Endothelial cell of umbilical vein (primary cell): ENCODE data around the gene TMEM108. TPM values are rescaled to one million over a fixed set of nuclear protein-coding genes. Genes with fewer than 3 reads are reported as not detected.

ENCODE experiments used
- BruUV-seq: library from RNA; stranded (reverse); fragments of 400-500 nt; replicated peaks from 2 replicates; lab custom pipeline; 2021; lab: Mats Ljungman, UMichigan
- CTCF ChIA-PET: fragments of 300-600, 350-600 bp; sonication (Branson Sonifier 250); formaldehyde crosslinking; loops from one replicate; lab custom pipeline; 2021; ENCODE audit warnings: antibody characterized with exemption, inconsistent platforms; lab: Charles Lee
- POLR2A ChIA-PET: fragments of 300-600, 350-600 bp; sonication (Branson Sonifier 250); formaldehyde crosslinking; loops from one replicate; lab custom pipeline; 2021; ENCODE audit warnings: antibody characterized with exemption, inconsistent platforms; lab: Charles Lee
- DNase-seq: peaks from one replicate; pipeline ENCODE4 v3.0.0-alpha.2; 2011; ENCODE audit warnings: low read depth, low spot score
- FAIRE-seq: peaks from 2 replicates; lab custom pipeline; 2011; peaks lifted over from hg19 to GRCh38; lab: Jason Lieb, UNC
- H2AFZ ChIP-seq: 2 replicates; pipeline ENCODE4 v1.6.0; 2012; ENCODE audit warnings: low read depth, low read length, control low read depth, inconsistent platforms
- H3K27ac ChIP-seq: 2 replicates; pipeline ENCODE4 v1.5.1; 2011; ENCODE audit warnings: low read depth, mild to moderate bottlenecking, control low read depth, low read length, moderate library complexity; ENCODE audit not compliant: insufficient read depth
- H3K27me3 ChIP-seq, 2 experiments: 2 replicates each; pipeline versions ENCODE4 v1.6.0 to v1.6.1; 2011; ENCODE audit warnings: low read length in 2 of 2, mixed read lengths in 1 of 2; ENCODE audit not compliant: control insufficient read depth in 2 of 2, insufficient read depth in 2 of 2
- H3K36me3 ChIP-seq, 2 experiments: 2 replicates in 1 of 2; 3 replicates in 1 of 2; pipeline ENCODE4 v1.5.1; 2011; ENCODE audit warnings: low read length in 2 of 2, mild to moderate bottlenecking in 1 of 2, moderate library complexity in 1 of 2; ENCODE audit not compliant: control insufficient read depth in 2 of 2, insufficient read depth in 2 of 2; ENCODE audit errors: extremely low read depth in 1 of 2
- H3K4me1 ChIP-seq: 3 replicates; pipeline ENCODE4 v1.5.1; 2011; ENCODE audit warnings: mild to moderate bottlenecking, low read length; ENCODE audit not compliant: control insufficient read depth, insufficient read depth; ENCODE audit errors: extremely low read depth
- H3K4me2 ChIP-seq: 2 replicates; pipeline ENCODE4 v1.6.1; 2011; ENCODE audit warnings: low read length, control low read depth, mixed read lengths; ENCODE audit not compliant: insufficient read depth
- H3K4me3 ChIP-seq, 3 experiments: fragments of 200-600 bp in 1 of 3; sonication (generic), shearing (Covaris generic) in 1 of 3; replicated peaks in 1 of 3; 2 replicates each; pipeline ENCODE4 v1.5.1; 2011 to 2016; ENCODE audit warnings: control low read depth in 3 of 3, low read length in 3 of 3, mild to moderate bottlenecking in 2 of 3, inconsistent platforms in 1 of 3, low read depth in 1 of 3, moderate library complexity in 1 of 3; ENCODE audit not compliant: insufficient read depth in 1 of 3
- H3K79me2 ChIP-seq: 2 replicates; pipeline ENCODE4 v1.6.0; 2012; ENCODE audit warnings: low read length, inconsistent platforms; ENCODE audit not compliant: control insufficient read depth, insufficient read depth
- H3K9ac ChIP-seq: replicated peaks from 2 replicates; pipeline ENCODE3; 2011; ENCODE audit warnings: low read length, control low read depth; ENCODE audit not compliant: insufficient read depth; ENCODE audit errors: extremely low read depth
- H3K9me1 ChIP-seq: replicated peaks from 3 replicates; pipeline ENCODE4 v1.6.0; 2011; ENCODE audit warnings: mild to moderate bottlenecking, low read length; ENCODE audit not compliant: control insufficient read depth, insufficient read depth; ENCODE audit errors: extremely low read depth
- H3K9me3 ChIP-seq: replicated peaks from 2 replicates; pipeline ENCODE4 v1.5.1; 2012; ENCODE audit warnings: low read length, inconsistent platforms; ENCODE audit not compliant: control insufficient read depth, insufficient read depth
- H4K20me1 ChIP-seq: replicated peaks from 2 replicates; pipeline ENCODE3; 2011; ENCODE audit warnings: mild to moderate bottlenecking, low read length; ENCODE audit not compliant: control insufficient read depth, insufficient read depth; ENCODE audit errors: extremely low read depth
- CTCF ChIP-seq, 2 donors: IDR thresholded peaks; 1 replicate in 1 of 2; 2 replicates in 1 of 2; pipeline ENCODE4 v1.5.1; 2011; ENCODE audit warnings: low read length in 2 of 2, mild to moderate bottlenecking in 2 of 2, moderate library complexity in 2 of 2, control low read depth in 1 of 2, inconsistent platforms in 1 of 2, low read depth in 1 of 2; ENCODE audit not compliant: insufficient read depth in 1 of 2; ENCODE audit errors: extremely low read depth in 1 of 2
- EZH2 ChIP-seq: IDR thresholded peaks from 2 replicates; pipeline ENCODE4 v1.6.1; 2012; ENCODE audit warnings: borderline replicate concordance, low read depth, mild to moderate bottlenecking, moderate library complexity, low read length, inconsistent platforms; ENCODE audit not compliant: severe bottlenecking
- FOS ChIP-seq: IDR thresholded peaks from 2 replicates; pipeline ENCODE4 v1.6.1; 2011; ENCODE audit warnings: mild to moderate bottlenecking, low read length, moderate library complexity, borderline replicate concordance; ENCODE audit not compliant: insufficient read depth
- GATA2 ChIP-seq: IDR thresholded peaks from 2 replicates; pipeline ENCODE4 v1.7.0; 2011; ENCODE audit warnings: low read depth, mild to moderate bottlenecking, moderate library complexity, mixed read lengths, low read length; ENCODE audit not compliant: insufficient read length, insufficient read depth
- JUN ChIP-seq: IDR thresholded peaks from 2 replicates; pipeline ENCODE4 v1.6.1; 2011; ENCODE audit warnings: borderline replicate concordance, low read depth; ENCODE audit not compliant: insufficient read length, insufficient read depth
- MAX ChIP-seq: IDR thresholded peaks from 2 replicates; pipeline ENCODE4 v1.6.1; 2011; ENCODE audit not compliant: insufficient read depth, insufficient read length
- MYC ChIP-seq: IDR thresholded peaks from one replicate; pipeline ENCODE4 v1.6.1; 2011; ENCODE audit warnings: mild to moderate bottlenecking, low read depth, low read length
- POLR2A ChIP-seq: IDR thresholded peaks from 2 replicates; pipeline ENCODE4 v1.6.1; 2012; ENCODE audit warnings: low read depth, mild to moderate bottlenecking, control low read depth, low read length
- POLR2AphosphoS5 ChIP-seq: IDR thresholded peaks from 2 replicates; pipeline ENCODE4 v1.6.1; 2012; ENCODE audit warnings: low read depth, mild to moderate bottlenecking, control low read depth, low read length, moderate library complexity; ENCODE audit not compliant: insufficient read depth
- dilution Hi-C: fragments of 300-500 bp; cut with MboI; formaldehyde crosslinking; loops from one replicate; pipeline ENCODE4 v1.15.0; 2019; ENCODE audit warnings: low sequenced_read_pairs; ENCODE audit not compliant: extremely low pct_ligation_motif_present
- intact Hi-C: fragments of 100-400 bp; cut with micrococcal nuclease; formaldehyde crosslinking; loops from one replicate; pipeline ENCODE4 v1.10.0; 2022
- polyA plus RNA-seq, 4 experiments: library from polyadenylated mRNA; depleted of rRNA in 3 of 4; stranded (reverse) in 3 of 4; unstranded in 1 of 4; fragments of >200 nt; gene quantifications; 2 replicates each; pipeline versions ENCODE4 v1.2.1 to v1.2.3, GENCODE V29; 2011 to 2012; ENCODE audit warnings: missing spikeins in 1 of 4
- total RNA-seq: library from RNA; stranded (reverse); gene quantifications from 2 replicates; pipeline ENCODE4 v1.2.3, GENCODE V29; 2021

TMEM108 gene
- total and polyA plus RNA-seq, 2 donors (not counting 3 experiments of a cell fraction or from before 2014, with no cell fraction given): 0.40 to 1.1 TPM

GRCh38 chr3:133428552-133428951 is 390.4 kb downstream of the TMEM108 start:
- Histone ChIP-seq H3K79me2 (no peaks in the 10 kb centered on the region), H3K9me1 (no peaks in the 10 kb centered on the region), H3K27ac (no peak overlapping the region), H2AFZ (no peak overlapping the region), H3K27me3 (peaks cover 0 to 7% of the 10 kb centered on the region in 2 experiments), H4K20me1 (no peaks in the 10 kb centered on the region), H3K36me3 (no peaks in the 10 kb centered on the region), H3K9ac (no peak overlapping the region), H3K4me3 (no peak overlapping the region), H3K4me2 (no peak overlapping the region), H3K4me1 (no peaks in the 10 kb centered on the region), H3K9me3 (no peaks in the 10 kb centered on the region)
- TF ChIP-seq FOS: no peak
- TF ChIP-seq MAX: no peak
- no peak for TF ChIP-seq EZH2
- TF ChIP-seq GATA2: no peak
- TF ChIP-seq POLR2A: no peak
- TF ChIP-seq POLR2AphosphoS5: no peak
- no peak for TF ChIP-seq CTCF (IDR thresholded peaks at IDR 0.05; ENCODE audit: extremely low read depth in 1 of 2, insufficient read depth in 1 of 2, low read depth in 1 of 2, low read length in 2 of 2)
- no peak for TF ChIP-seq JUN
- no peak for TF ChIP-seq MYC
- DNase-seq (no peak), FAIRE-seq (no peak)
- POLR2A ChIA-PET: no interaction called here
- dilution Hi-C loops (no loop called here), intact Hi-C loops (no loop called here)
- BruUV-seq: no TSS peak
- CTCF ChIA-PET: no interaction called here
